WERI-Rb-1 (cell line): ENCODE measurements around the gene AKT1.
A peak's percentile ranks its signal among the peaks of the same experiment; 100 is the strongest.

Experiments
- DNase-seq: peaks from one replicate; pipeline ENCODE4 v3.0.0-alpha.2; 2020
- H3K27ac ChIP-seq: fragments of 250-450 bp; sonication (Bioruptor Pico); 2 replicates; pipeline ENCODE4 v1.5.1; 2020; ENCODE audit warnings: mild to moderate bottlenecking, moderate library complexity
- H3K27me3 ChIP-seq: fragments of 250-450 bp; sonication (Bioruptor Pico); 2 replicates; pipeline ENCODE4 v1.5.1; 2021; ENCODE audit warnings: mild to moderate bottlenecking, low read depth, moderate library complexity; ENCODE audit not compliant: insufficient read depth, severe bottlenecking
- H3K36me3 ChIP-seq: fragments of 250-450 bp; sonication (Bioruptor Pico); 2 replicates; pipeline ENCODE4 v1.5.1; 2020; ENCODE audit warnings: mild to moderate bottlenecking, moderate library complexity
- H3K4me3 ChIP-seq: 2 replicates; pipeline ENCODE4 v1.5.1; 2011; ENCODE audit warnings: low read depth, mild to moderate bottlenecking, control low read depth, low read length
- H3K9me3 ChIP-seq: fragments of 250-450 bp; sonication (Bioruptor Pico); 2 replicates; pipeline ENCODE4 v1.5.1; 2021; ENCODE audit warnings: mild to moderate bottlenecking, moderate library complexity; ENCODE audit not compliant: severe bottlenecking
- TF ChIP-seq, protein P1 (sequence below): IDR thresholded peaks from 2 replicates; pipeline ENCODE4 v1.5.1; 2011; ENCODE audit warnings: low read depth, mild to moderate bottlenecking, control low read depth, inconsistent platforms, low read length

The AKT1 gene

DNA sequence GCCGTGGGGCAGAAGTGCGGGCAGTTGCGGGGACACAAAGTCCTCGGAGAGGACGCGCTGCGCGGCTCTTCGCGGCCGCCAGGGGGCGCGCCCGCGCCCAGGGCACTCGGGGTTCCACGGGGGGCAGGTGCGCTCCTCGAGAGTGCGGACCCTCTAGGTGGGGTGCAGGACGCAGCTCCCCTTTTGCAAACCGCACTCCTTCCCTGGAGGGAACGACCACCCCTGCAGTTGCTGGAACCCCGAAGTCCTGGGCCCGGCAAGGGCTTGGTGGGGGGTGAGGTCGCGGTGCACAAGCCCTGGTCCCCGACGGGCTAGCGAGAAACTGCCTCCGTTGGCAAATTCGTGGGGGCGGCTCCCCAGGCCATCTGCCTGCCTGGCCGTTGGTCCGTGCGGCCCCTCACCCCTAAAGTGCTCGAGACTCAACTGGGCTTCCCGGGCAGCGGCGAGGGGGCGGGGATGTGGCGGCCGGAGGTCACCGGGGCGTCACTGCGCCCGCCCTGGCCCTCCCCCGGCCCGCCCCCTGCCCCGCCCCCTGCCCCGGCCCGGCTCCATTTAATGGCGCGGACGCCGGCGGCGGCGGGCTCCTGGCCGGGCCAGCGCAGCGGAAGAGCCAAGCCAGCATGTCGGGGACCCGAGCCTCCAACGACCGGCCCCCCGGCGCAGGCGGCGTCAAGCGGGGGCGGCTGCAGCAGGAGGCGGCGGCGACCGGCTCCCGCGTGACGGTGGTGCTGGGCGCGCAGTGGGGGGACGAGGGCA, 71.7 kb downstream of the AKT1 start, which contains the start of gene ADSS1:
Gene ADSS1 (plus strand): TSS at position 579 of the 756 bp plus-strand sequence. CDS start 42 bp downstream, at position 621.
- H3K36me3 ChIP-seq, result no peaks in the 10 kb centered on the region; the same call in 1 of the 2 replicates
- H3K27me3 ChIP-seq, result no peaks in the 10 kb centered on the region
- peak within 1 kb of the TSS; percentile 41 for H3K4me3 ChIP-seq
- TF ChIP-seq, protein P1, sequence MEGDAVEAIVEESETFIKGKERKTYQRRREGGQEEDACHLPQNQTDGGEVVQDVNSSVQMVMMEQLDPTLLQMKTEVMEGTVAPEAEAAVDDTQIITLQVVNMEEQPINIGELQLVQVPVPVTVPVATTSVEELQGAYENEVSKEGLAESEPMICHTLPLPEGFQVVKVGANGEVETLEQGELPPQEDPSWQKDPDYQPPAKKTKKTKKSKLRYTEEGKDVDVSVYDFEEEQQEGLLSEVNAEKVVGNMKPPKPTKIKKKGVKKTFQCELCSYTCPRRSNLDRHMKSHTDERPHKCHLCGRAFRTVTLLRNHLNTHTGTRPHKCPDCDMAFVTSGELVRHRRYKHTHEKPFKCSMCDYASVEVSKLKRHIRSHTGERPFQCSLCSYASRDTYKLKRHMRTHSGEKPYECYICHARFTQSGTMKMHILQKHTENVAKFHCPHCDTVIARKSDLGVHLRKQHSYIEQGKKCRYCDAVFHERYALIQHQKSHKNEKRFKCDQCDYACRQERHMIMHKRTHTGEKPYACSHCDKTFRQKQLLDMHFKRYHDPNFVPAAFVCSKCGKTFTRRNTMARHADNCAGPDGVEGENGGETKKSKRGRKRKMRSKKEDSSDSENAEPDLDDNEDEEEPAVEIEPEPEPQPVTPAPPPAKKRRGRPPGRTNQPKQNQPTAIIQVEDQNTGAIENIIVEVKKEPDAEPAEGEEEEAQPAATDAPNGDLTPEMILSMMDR, result peak; percentile 94
- H3K27ac ChIP-seq, result peak within 1 kb of the TSS; percentile 72
- DNase-seq, result peak; percentile 62
- no peaks in the 10 kb centered on the region for H3K9me3 ChIP-seq

DNA sequence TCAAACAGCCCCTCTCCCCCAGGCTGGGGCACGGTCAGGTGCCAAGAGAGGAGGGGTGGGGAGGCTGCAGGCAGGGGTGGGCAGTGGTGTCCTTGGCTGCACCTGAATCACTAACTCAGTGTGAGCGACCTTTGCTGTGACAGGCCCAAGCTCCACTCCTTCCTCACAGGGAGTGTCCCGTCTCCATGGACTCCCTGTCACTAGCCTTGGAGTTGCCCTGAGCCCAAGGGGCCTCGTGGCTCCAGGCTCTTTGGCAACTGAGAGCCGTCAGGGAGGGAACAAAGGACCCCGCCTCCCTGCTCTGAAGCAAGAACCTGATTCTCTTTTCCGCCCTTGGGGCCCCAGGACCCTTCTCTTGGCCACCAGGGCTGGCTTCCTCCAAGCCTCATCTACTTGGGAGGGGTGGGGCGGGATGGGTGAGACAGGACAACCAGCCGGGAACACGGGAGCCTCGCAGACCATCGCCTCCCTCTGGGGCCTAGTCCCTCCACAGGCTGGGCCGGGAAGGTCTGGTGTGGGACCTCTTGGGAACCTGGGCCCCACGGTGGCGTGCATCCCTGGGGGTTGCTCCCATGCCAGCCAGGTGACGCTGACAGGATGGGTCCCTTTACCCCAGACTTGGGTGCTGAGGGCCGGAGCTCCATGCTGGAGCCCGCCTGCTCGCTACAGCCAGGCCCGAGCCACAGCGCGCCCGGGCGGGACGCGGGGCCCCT, 72.5 kb downstream of the AKT1 start:
- Histone ChIP-seq H3K36me3 (no peaks in the 10 kb centered on the region; the same call in 1 of the 2 replicates), H3K27me3 (no peaks in the 10 kb centered on the region), H3K27ac (peak overlapping the region; percentile 14; the same call in 1 of the 2 replicates), H3K4me3 (no peak overlapping the region), H3K9me3 (no peaks in the 10 kb centered on the region)
- DNase-seq, result no peak
- TF ChIP-seq, protein P1, result no peak

DNA sequence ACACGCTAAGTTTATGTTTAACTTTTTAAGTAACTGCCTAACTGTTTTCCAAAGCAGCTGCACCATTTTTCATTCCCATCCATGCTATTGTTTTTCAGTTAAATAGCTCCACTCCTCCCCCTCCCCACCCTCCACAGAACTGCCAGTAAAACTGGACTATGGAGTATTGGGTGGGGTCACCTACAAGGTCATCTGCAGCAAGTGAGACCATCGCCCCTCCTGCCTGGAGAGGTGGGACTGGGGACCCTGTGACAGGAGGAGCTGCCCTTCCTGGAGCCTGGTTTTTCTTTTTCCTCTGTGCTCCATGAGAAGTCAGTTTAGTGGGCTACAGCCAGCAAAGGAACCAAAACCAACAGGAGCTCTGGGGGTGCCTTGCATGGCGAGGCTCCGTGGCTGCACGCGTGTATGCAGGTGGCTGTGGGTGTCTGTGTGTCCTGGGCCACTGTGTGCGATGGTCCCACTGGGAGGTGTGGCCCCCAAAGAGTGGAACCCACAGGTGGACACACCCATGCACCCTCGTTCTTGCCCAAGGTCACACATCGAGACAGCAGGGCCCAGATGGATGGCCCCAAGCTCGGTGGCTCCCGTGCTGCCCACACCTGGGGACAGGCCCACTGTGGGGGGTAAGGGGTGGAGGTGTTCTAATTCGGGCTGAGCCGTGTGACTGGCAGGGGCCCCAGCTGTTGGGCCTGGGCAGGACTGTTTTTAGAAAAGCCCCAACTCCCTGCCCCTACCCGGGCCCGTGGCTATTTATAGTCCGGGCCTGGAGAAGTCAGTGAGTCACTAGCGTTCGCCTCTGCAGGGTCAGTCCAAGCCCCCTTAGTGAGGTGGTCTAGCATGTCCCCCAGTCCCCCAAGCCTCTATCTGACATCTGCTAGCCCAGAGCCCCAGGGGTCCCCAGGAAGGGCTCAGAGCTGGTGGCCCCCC, 73.8 kb downstream of the AKT1 start:
- H3K36me3 ChIP-seq, result no peaks in the 10 kb centered on the region; the same call in 1 of the 2 replicates
- no peaks in the 10 kb centered on the region for H3K9me3 ChIP-seq
- no peaks in the 10 kb centered on the region for H3K27me3 ChIP-seq
- DNase-seq, result no peak
- H3K27ac ChIP-seq, result no peak overlapping the region
- TF ChIP-seq, protein P1, result no peak
- H3K4me3 ChIP-seq, result no peak overlapping the region
